Fibroblast of skin of right biceps (primary cell): Measurements from ENCODE around the gene HBM.
"Not testable (repeated sequence)": the region's sequence is repeated elsewhere in the genome, so short reads cannot be mapped to it uniquely, and the experiment has no call there.

ENCODE experiments used
- DNase-seq: peaks from one replicate; pipeline ENCODE4 v3.0.0-alpha.2; 2013

Gene HBM, protein sequence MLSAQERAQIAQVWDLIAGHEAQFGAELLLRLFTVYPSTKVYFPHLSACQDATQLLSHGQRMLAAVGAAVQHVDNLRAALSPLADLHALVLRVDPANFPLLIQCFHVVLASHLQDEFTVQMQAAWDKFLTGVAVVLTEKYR

DNA sequence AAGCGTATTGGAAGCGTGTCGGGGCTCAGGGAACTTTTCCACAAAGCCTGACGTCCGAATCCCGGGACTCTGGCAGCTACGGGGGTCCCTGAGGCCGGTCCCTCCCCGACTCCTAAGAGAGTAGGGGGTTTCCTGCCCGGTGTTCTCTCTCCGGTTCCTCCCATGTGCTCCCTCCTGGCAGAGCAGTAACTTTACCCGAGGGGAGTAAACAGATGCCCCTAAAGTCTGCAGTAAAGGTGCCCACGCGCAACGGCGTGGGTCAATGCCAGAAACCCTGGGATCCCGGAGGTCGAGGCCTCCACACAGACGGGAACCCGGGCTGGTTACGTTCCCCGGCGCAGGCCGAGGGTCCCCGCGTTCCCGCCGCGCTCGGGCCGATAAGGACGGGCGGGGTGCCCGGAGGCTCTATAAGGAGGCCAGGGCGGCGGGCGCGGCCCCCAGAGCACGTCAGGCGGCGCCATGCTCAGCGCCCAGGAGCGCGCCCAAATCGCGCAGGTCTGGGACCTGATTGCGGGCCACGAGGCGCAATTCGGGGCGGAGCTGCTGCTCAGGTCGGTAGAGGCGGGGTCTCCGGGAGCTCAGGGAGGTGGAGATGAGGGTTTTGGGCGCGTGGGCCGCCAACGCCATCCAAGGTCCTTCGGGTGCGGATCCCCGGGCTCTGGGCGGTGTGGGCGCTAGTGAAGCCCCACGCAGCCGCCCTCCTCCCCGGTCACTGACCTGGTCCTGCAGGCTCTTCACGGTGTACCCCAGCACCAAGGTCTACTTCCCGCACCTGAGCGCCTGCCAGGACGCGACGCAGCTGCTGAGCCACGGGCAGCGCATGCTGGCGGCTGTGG lies at the start of gene HBM:
Gene HBM (plus strand): TSS at position 440 of the 836 bp plus-strand sequence. CDS start 20 bp downstream, at position 460.
- DNase-seq: no peak

DNA sequence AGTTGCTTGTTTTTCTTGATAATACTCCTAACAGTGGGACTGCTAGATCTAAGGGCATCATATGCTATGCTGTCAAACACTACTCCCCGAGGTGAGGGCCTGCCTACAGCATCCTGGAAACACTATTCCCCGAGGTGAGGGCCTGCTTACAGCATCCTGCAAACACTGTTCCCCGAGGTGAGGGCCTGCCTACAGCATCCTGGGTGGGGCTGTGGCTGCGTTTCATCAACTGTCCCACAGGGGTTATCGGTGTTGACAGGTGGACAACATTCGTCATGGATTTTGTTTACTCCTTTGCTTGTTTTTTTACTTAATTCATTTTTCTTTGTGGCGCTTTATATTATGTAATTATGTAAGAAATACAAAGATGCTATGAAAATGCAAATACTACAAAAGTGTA lies 49.8 kb upstream of the HBM start:
- no peak for DNase-seq

DNA sequence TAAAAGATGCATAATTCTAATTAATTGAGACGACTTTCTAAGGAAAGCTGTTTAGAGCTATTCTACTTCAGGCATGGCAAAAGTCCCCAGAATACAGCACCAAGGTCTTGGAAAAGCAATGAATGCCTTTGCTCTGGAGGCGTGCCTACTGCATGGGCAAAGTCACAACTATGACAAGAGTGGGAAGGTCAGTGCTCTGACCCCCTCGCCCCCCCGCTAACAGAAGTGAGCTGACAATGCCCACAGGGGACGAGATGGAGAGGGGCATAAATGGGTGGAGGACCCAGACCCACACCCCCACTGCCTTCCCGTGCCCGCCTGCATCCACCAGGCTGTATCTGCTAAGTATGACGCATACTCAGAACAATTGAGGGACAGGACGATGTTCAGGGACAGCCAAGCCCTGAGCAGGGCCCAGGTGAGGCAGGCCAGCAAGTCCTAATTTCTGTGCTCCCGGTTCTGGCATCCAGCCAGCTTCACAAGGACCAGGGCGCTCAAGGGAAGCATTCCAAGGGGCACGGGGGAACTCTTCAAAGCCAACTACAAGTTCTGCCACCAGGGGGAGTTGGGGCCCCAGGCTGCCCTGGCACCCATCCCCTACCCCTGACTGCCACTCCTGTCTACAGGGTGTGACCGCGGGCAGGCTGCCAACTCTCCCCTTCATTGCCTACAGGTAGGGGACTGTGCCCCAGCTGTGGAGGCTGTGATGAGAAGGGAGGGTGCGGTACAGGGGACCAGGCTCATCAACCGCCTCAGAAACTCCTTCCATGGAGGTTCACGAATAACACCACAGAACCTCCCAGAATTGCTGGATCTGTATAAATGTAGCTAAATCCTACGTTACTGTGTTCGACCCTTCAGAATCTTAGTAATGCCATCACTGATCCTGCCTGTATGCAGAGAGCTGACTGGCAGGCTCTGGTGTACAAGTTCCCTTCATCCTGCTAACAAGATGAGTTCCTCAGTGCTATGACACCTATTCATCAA lies 48.1 kb upstream of the HBM start:
- peak; percentile 52 for DNase-seq

DNA sequence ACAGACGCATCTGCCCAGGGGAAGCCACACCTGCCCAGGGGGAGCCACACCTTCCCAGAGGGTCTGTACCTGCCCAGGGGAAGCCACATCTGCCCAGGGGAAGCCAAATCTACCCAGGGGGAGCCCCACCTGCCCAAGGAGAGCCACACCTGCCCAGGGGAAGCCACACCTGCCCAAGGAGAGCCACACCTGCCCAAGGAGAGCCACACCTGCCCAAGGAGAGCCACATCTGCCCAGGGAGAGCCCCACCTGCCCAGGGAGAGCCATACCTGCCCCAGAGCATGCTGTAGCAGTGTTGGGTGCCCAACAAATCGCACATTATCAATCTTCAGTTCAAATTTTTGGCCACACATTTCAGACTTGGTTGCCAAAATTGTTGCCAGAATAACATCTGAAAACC lies 46.9 kb upstream of the HBM start:
- DNase-seq: no peak

DNA sequence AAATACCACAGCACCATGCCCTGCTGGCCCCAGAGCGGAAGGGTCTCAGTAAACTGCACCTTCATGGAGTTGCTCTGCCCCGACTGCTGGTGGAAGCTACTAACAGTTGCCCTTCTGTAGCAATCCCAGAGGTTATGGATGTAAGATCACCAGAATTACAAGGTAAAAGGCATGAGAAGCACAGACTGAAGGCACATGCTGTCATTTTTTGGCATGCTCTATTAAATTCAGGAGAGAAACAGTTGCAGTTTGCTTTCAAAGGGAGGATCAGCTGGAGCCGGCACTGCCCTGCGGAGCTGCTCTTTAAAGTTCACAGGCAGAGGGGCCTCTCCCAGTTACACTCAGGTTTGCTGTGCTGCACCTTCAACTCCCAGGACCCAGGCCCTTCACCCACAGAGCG lies 46.5 kb upstream of the HBM start:
- no peak for DNase-seq

DNA sequence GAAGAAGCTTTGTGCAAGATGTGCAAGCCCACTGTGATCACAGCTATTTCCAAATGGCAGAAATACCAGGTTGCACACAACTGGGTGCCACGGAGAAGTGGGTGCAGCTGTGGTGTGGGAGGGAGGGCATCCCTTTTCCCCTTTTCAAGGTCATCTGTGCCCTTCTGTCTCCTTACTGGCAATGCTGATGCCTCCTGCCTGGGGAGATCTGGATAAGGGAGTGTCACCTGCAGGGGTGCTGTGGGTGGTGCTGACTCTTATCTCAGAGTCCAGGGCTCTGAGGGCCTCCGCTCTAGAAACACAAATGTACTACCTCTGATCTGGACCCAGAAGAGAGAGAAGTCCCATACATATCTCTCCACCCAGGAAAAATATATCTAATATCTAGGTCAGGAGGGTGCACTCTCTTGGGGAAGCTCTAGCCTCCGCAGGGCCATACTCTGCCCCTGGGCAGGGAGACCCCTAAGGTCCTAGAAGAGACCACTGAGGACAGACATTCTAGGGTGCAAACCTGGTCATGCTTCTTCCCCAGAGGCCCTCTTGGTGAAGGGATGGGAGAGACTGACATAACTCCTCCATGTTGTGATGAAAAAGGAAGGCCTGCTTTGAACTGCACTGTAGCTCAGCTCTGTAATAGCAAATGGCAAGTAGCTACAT lies 45.8 kb upstream of the HBM start:
- no peak for DNase-seq

DNA sequence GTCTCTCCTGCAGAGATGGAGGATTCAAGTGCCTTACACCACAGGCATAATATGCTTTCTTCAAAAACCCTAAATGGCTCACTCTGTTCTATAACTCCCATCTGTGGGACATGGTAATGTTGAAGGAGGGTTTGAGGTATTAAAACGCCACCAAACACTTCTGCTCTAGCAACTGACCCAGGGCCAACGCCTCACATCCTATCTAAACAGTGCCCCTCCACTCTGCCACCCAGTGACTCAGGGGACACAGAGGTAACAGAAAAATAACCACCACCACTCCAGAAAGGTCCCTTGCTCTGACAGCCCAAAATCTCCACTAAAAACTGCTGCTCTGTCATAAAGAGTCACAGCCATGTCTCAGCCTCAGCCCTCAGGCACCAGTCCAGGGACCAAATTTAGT lies 45.0 kb upstream of the HBM start:
- DNase-seq: no peak

DNA sequence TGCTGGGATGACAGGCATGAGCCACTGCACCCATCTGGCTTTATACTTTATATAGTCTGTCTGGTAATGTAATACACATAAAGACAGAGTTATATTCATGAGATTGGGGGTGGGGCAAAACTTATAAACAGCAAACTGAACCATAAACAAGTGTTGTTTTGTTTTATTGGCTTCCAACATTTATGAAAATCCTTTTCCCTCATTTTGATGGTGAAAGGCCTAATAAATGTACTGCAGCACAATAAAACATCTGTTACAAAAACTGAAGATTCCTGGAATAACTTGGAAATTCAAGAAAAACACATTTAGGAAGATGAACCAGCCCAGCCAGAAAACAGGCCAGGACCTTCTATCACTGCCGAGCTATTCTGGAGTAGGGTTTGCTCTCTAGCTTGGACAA lies 43.4 kb upstream of the HBM start:
- DNase-seq: no peak

DNA sequence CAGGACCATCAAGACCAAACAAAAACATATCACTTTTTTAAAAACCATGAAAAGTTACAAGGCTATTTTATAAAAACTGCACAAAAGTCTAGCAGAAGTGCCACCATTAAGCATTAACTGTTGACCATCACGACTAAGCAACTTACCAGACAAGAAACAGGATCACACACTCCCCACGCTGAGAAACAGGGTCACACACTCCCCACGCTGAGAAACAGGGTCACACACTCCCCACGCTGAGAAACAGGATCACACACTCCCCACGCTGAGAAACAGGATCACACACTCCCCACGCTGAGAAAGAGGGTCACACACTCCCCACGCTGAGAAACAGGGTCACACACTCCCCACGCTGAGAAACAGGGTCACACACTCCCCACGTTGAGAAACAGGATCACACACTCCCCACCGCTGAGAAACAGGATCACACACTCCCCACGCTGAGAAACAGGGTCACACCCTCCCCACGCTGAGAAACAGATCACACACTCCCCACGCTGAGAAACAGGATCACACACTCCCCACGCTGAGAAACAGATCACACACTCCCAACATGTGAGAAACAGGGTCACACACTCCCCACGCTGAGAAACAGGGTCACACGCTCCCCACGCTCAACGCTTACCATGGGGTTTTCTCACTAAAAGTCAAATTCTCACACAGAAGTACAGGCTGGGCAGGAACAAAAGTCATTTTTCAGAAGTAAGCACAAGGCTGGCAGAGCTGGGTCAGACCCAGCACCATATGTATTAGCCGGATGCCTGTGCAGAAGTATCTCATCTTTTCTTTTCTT lies 42.0 kb upstream of the HBM start:
- not testable (repeated sequence) for DNase-seq

DNA sequence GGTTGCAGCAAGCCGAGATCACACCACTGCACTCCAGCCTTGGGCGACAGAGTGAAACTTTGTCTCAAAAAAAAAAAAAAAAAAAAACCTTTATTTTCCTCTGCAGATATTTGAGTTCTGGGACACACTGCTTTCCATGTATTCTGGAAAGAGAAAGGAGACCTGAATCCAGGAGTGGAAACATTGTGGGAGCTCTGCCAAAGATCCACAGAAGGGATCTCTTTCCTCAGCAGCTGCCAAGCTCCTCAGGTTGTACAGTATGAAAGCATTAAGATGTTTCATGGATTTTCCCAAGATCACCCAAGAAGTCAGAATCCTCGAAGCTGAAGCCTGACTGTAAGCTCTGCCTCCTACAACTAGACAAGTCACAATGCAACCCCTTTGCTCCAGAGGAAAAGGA lies 40.8 kb upstream of the HBM start:
- no peak for DNase-seq

DNA sequence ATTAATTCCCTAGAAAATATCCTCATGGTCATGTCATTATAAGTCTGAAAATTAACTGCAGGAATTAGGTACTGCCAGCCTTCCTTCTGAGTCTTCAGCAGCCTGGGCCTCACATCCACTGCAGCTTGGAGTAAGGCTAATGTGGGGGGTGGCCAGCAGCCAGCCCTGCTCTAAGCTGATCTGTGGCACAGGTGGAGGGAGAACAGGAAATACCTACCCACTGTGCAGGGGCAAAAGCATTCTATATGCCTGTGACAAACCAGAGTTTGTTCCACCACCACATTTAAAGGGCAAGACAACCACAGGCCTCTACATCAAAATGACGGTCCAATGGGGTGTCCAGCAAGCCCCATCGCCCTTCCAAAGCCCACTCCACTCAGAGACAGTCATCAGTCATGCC lies 36.7 kb upstream of the HBM start:
- DNase-seq: no peak

DNA sequence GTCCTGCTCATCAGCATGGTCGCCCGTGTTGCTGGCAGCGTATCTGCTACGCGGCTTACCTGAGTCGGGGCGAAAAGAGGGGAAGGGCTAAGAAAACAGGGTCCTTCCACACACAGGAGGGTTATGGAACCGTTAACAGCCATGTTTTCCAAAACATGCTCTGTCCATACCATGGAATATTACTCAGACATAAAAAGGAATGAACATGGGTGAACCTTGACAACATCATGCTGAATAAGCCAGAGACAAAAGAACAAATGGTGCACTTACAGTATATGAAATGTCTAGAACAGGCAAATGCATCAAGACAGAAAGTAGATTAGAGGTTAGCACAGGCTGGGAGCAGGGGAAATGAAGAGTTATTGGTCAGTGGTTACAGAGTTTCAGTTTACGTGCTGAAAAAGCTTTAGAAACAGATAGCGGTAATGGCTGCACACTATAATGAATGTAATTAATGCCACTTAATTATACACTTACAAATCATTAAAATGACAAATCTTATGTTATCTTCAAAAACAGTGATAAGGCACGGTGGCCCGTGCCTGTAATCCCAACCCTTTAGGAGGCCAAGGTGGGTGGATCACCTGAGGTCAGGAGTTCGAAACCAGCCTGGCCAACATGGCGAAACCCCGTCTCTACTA lies 35.1 kb upstream of the HBM start:
- no peak for DNase-seq

DNA sequence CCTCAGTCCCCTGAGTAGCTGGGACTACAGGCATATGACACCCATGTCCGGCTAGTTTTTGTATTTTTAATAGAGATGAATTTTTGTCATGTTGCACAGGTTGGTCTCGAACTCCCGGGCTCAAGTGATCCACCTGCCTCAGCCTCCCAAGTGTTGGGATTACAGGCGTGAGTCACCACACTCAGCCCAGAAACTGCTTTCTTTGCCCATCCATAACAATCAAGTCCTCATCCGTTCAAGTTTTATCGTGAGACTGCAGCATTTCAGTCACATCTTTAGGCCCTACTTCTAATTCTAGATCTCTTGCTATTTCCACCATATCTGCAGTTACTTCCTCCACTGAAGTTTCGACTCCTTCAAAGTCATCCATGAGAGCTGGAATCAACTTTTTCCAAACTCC lies 33.7 kb upstream of the HBM start:
- DNase-seq: no peak

DNA sequence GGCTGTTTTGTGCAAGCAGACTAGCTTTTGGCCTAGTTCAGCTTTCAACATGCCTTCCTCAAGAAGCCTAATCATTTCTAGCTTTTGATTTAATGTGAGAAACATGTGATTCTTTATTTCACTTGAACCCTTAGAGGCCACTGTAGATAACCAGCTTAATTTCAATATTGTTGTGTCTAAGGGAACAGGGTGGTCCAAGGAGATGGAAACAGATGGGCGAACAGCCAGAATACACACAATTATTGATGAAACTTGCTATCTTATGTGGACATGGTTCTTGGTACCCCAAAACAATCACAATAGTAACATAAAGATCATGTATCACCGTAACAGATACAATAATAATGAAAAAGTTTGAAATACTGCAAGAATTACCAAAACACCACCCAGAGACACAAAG lies 32.1 kb upstream of the HBM start:
- DNase-seq: no peak

DNA sequence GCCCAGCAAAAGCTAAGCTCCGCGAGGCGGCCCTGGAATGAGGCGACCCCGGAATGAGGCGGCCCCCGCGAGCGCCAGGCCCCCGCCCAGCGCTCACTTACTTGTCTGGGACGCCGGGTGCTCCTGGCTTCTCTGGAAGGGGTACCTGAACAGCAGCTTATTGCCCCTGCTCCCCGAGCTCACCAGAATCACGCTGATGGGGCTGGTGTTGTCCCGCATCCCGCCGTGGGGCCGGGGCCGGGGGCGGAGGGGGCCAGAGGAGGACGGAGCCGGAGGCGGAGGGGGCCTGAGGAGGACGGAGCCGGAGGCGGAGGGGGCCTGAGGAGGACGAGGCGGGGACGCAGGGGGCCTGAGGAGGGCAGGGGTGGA lies 27.7 kb upstream of the HBM start:
- peak; percentile 15 for DNase-seq

DNA sequence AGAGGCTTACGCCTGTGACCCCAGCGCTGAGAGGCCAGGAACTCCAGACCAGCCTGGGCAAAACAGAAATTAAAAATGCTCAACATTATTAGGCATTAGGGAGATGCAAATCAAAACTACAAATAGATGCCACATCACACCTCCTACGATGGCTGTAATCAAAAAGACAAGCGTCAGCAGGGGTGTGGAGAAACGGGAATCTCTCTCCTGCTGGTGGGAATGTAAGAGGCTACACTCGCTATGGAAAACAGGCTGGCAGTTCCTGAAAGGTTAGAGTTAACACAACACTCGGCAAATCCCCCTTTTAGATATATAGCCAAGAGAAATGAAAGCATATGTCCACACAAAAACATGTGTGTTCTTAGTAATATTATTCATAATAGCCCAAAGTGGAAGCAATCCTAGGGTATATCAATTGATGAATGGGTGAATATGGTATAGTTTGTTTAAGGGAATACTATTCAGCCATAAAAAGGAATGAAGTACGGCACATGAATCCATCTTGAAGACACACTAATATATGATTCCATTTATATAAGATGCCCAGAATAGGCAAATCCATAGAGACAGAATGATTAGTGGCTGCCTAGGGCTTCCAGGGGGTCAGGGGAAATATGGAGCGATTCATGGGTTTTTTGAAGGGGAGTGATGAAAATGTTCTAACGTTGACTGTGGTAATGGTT lies 25.5 kb upstream of the HBM start:
- no peak for DNase-seq

DNA sequence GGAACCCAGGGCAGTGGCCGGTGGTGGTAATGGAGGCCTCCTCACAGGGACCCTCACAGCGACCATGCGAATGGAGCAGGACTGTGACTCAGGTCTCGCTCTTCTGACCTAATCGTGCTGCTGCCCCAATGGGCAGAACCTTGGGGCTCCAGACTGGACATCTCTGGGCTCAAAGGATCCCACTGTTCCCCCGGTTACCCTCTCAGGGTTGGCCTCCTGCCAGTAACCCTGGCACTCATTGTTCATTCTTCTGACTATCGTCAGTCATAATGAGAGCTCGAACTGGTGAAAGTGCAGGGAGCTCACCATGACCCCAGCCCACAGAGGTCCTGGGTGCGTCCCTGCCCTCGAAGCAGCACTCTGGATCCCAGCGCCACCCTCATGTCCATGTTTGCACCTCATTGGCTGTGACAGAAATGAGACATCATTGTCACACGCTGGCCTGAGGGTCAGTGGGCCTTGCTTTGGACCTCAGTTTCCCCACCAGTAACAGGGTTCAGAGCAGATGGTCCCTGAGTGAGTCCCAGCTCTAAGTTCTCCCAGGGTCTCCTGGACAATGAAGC lies 23.3 kb upstream of the HBM start:
- no peak for DNase-seq

DNA sequence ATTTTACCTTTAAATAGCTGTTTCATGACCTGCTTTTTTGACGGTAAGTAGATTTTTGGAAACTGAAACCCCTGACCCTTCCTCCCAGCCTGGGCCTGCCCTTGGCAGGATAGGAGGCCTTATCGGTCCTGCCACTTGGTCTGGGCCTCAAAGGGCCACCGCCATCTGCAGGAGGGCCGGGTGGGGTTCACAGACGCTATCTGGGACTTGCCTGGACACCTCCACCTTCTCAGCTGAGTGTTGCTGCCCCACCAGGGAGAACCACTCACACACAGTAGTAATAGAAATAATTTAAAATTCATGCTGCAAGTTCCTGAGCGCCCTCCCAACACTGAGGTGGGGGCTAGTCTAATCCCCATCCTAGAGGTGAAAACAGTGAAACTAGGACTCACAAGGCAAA lies 22.7 kb upstream of the HBM start:
- DNase-seq: no peak

DNA sequence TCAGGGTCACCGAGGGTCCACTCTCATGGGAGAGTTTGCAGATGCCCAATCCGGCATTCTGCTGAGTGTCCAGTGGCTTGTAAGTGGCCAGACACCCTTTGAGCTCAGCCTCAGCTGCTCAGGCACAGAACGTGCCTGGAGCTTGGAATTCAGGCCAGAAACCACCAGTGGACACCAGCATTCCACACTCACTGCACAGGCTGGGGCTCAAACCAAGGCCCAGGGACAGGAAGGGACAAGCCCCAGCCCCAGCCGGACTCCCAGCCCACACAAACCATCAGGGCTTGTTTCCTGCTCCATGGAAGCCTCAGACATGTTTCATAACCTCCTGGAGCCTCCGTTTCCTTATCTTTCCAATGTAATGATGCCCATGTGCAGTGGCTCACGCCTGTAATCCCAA lies 22.3 kb upstream of the HBM start:
- no peak for DNase-seq

DNA sequence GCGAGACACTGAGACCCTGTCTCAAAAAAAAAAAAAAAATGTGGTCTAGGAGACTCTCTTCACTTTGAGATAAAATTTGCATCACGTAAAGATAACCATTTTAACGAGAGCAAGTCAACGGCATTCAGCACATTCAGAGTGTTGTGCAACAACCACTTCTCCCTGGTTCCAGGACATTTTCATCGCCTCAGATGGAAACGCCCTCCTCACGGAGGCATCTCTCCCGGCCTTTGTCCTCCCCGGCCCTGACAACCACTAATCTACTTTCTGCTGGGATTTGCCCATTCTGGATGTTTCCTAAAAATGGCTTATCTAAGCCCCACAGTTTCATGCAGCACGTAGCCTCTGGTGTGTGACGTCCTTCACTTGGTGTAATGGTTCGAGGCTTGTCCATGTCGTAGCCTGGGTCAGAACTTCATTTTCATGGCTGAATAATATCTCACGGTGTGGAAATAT lies 21.0 kb upstream of the HBM start:
- DNase-seq: no peak

DNA sequence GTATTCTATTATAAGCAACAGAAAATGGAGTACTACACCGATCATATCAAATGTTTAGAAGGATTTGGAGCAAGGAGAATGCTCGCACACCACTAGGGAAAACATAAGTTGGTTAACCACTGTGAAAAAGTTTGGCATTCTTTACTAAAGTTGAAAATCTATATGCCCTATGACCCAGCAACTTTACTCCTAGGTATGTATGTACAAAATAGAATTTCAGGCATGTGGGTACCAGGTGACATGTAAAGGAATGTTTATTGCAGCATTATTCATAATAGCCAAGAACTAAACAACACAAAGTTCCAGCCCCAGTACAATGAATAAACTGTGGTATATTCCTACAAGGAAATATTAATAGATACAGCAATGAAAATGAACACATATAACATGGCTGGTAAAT lies 19.1 kb upstream of the HBM start:
- DNase-seq: no peak
